Panc1 (cell line): ENCODE results near the gene LY6G6C. TPM values are rescaled to one million over a fixed set of nuclear protein-coding genes. Genes with fewer than 3 reads are reported as not detected.

Experiments used
- ATAC-seq: fragments of 200-7000 bp; cut with Tn5 transposase; 2 replicates; pipeline ENCODE4 v1.9.1; 2020; ENCODE audit warnings: mild to moderate bottlenecking, moderate library complexity
- BruUV-seq: library from RNA; stranded (reverse); fragments of 400-500 nt; replicated peaks from 2 replicates; lab custom pipeline; 2021; lab: Mats Ljungman, UMichigan
- CTCF ChIA-PET: fragments of 300-600 bp; sonication (Branson Sonifier 250); formaldehyde crosslinking; loops from one replicate; lab custom pipeline; 2022; ENCODE audit warnings: antibody characterized with exemption; lab: Charles Lee
- POLR2A ChIA-PET: fragments of 300-600 bp; sonication (Branson Sonifier 250); formaldehyde crosslinking; loops from one replicate; lab custom pipeline; 2022; ENCODE audit warnings: antibody characterized with exemption; lab: Charles Lee
- DNase-seq: peaks from one replicate; pipeline ENCODE4 v3.0.0-alpha.2; 2010; ENCODE audit warnings: low read depth, low spot score
- H3K27ac ChIP-seq: 2 replicates; pipeline ENCODE4 v1.5.1; 2011; ENCODE audit warnings: mild to moderate bottlenecking, low read length, inconsistent platforms
- H3K27me3 ChIP-seq: fragments of 200-500 bp; sonication (Bioruptor generic); 2 replicates; pipeline ENCODE4 v1.6.0; 2014; ENCODE audit warnings: low read length, inconsistent platforms; ENCODE audit not compliant: control insufficient read depth, insufficient read depth
- H3K36me3 ChIP-seq: fragments of 200-500 bp; sonication (Bioruptor generic); 2 replicates; pipeline ENCODE4 v1.5.1; 2014; ENCODE audit warnings: inconsistent platforms, mild to moderate bottlenecking, low read length, moderate library complexity; ENCODE audit not compliant: control insufficient read depth, insufficient read depth
- H3K4me1 ChIP-seq: 2 replicates; pipeline ENCODE4 v1.5.1; 2011; ENCODE audit warnings: inconsistent platforms, mild to moderate bottlenecking, low read length, moderate library complexity; ENCODE audit not compliant: control insufficient read depth, insufficient read depth
- H3K4me3 ChIP-seq, 2 experiments: 2 replicates each; pipeline ENCODE4 v1.5.1; 2011 to 2012; ENCODE audit warnings: low read depth in 2 of 2, low read length in 2 of 2, mild to moderate bottlenecking in 2 of 2, inconsistent platforms in 1 of 2, moderate library complexity in 1 of 2
- H3K9me3 ChIP-seq: fragments of 200-500 bp; sonication (Bioruptor generic); 2 replicates; pipeline ENCODE4 v1.5.1; 2014; ENCODE audit warnings: low read depth, mild to moderate bottlenecking, inconsistent platforms, low read length, moderate library complexity; ENCODE audit not compliant: control insufficient read depth, insufficient read depth
- CTCF ChIP-seq: fragments of 450-650 bp; IDR thresholded peaks from 2 replicates; pipeline ENCODE4 v1.5.1; 2017; ENCODE audit warnings: mild to moderate bottlenecking
- POLR2AphosphoS5 ChIP-seq: IDR thresholded peaks from 2 replicates; pipeline ENCODE4 v1.6.1; 2012; ENCODE audit warnings: mild to moderate bottlenecking, low read depth, low read length, moderate library complexity
- REST ChIP-seq, 2 experiments: IDR thresholded peaks; 2 replicates each; pipeline ENCODE4 v1.6.1; 2011 to 2012; ENCODE audit warnings: low read depth in 2 of 2, control low read depth in 1 of 2, low read length in 1 of 2, mild to moderate bottlenecking in 1 of 2, moderate library complexity in 1 of 2; ENCODE audit not compliant: insufficient read depth in 1 of 2
- SIN3A ChIP-seq: IDR thresholded peaks from 2 replicates; pipeline ENCODE4 v1.6.1; 2012; ENCODE audit warnings: low read depth, mild to moderate bottlenecking, low read length, moderate library complexity, borderline replicate concordance; ENCODE audit not compliant: insufficient read depth
- TCF7L2 ChIP-seq: IDR thresholded peaks from 2 replicates; pipeline ENCODE4 v1.6.1; 2011; ENCODE audit warnings: mild to moderate bottlenecking, low read depth, low read length, inconsistent platforms
- in situ Hi-C: cut with HindIII; loops from 2 replicates; pipeline ENCODE4 v1.10.0; 2016; ENCODE audit warnings: low sequenced_read_pairs, low pct_unique_long_range_greater_than_20kb
- intact Hi-C: fragments of 100-400 bp; cut with micrococcal nuclease; formaldehyde crosslinking; loops from one replicate; pipeline ENCODE4 v1.10.0; 2022; ENCODE audit not compliant: unreplicated experiment
- total RNA-seq: library from RNA; stranded (reverse); gene quantifications from one replicate; pipeline ENCODE4 v1.2.1, GENCODE V29; 2021; ENCODE audit not compliant: unreplicated experiment

Gene LY6G6C
- total RNA-seq, 1 experiment from 2014 or later = 0.23 TPM

GRCh38 chr6:31729979-31730630 lies 8.6 kb upstream of the LY6G6C start:
- Histone ChIP-seq H3K27me3 (no peaks in the 10 kb centered on the region), H3K4me3 (peak overlapping the region; percentile 83 to 85), H3K36me3 (peaks cover 21% of the 10 kb centered on the region), H3K27ac (peak overlapping the region; percentile 91), H3K9me3 (no peaks in the 10 kb centered on the region), H3K4me1 (peaks cover 38% of the 10 kb centered on the region)
- no TSS peak for BruUV-seq
- POLR2A ChIA-PET = interaction anchor here (0.5 to 1.9 kb wide), 8 partner anchors 10 to 598 kb away, joined by 3 to 7 read pairs (median 4); partner anchors contain the start of genes BAG6, HSPA1A, HSPA1L and MSH5
- TF ChIP-seq SIN3A (peak; percentile 86), POLR2AphosphoS5 (peak; percentile 99), CTCF (no peak), TCF7L2 (no peak; the same call in 1 of the 2 replicates), REST (IDR thresholded peaks at IDR 0.05; ENCODE audit: insufficient read depth in 1 of 2, low read depth in 2 of 2, low read length in 1 of 2) (no peak)
- DNase-seq = no peak
- ATAC-seq = peak; percentile 88
- CTCF ChIA-PET = interaction anchor here (0.8 to 1.5 kb wide), 4 partner anchors 9 to 212 kb away, joined by 3 to 4 read pairs (median 3); no protein-coding TSS in a partner anchor
- in situ Hi-C loops (no loop called here), intact Hi-C loops (loop anchor here (10.0 kb wide), 1 partner anchor 105 kb away; no protein-coding TSS in a partner anchor)

- intact Hi-C loops = no loop called here
- no peaks in the 10 kb centered on the region for H3K27me3 ChIP-seq
- peak overlapping the region; percentile 91 for H3K27ac ChIP-seq
- no TSS peak for BruUV-seq
- no peaks in the 10 kb centered on the region for H3K9me3 ChIP-seq
- H3K36me3 ChIP-seq = peaks cover 18% of the 10 kb centered on the region
- peaks cover 38% of the 10 kb centered on the region for H3K4me1 ChIP-seq
- ChIA-PET POLR2A (interaction anchor here (0.5 to 1.1 kb wide), 8 partner anchors 15 to 597 kb away, joined by 3 to 7 read pairs (median 4); partner anchors contain the start of genes BAG6, HSPA1A and HSPA1L), CTCF (interaction anchor here (0.6 to 1.5 kb wide), 3 partner anchors 15 to 211 kb away, joined by 3 to 6 read pairs (median 4); no protein-coding TSS in a partner anchor)
- in situ Hi-C loops = no loop called here
- ATAC-seq (peak; percentile 89), DNase-seq (no peak)
- TF ChIP-seq SIN3A (no peak; the same call in 1 of the 2 replicates), CTCF (peak; percentile 88)
- peak overlapping the region; percentile 83 to 85 for H3K4me3 ChIP-seq
These were observed 8.0 kb upstream of the LY6G6C start for GRCh38 chr6:31729515-31729978.
